Spinal cord (tissue), 10 donors: ENCODE results near the gene PTX3. TPM values are rescaled to one million over a fixed set of nuclear protein-coding genes. Genes with fewer than 3 reads are reported as not detected.

Source experiments
- DNase-seq, 6 donors: peaks; one replicate each; pipeline versions ENCODE4 v3.0.0 to v3.0.0-alpha.2; 2013 to 2015; ENCODE audit warnings: low spot score in 6 of 6, low read depth in 4 of 6
- H3K27ac ChIP-seq: one replicate; pipeline ENCODE4 v1.5.1; 2013; ENCODE audit warnings: low read depth, low read length, control low read depth
- H3K27me3 ChIP-seq: one replicate; pipeline ENCODE4 v1.6.1; 2013; ENCODE audit warnings: low read length; ENCODE audit not compliant: control insufficient read depth, insufficient read depth
- H3K36me3 ChIP-seq: one replicate; pipeline ENCODE4 v1.6.1; 2013; ENCODE audit warnings: low read length; ENCODE audit not compliant: control insufficient read depth, insufficient read depth
- H3K4me1 ChIP-seq: one replicate; pipeline ENCODE4 v1.6.1; 2013; ENCODE audit warnings: low read length; ENCODE audit not compliant: control insufficient read depth, insufficient read depth
- H3K4me3 ChIP-seq: one replicate; pipeline ENCODE4 v1.5.1; 2013; ENCODE audit warnings: low read depth, low read length, control low read depth
- H3K9me3 ChIP-seq: one replicate; pipeline ENCODE4 v1.6.1; 2013; ENCODE audit warnings: low read length; ENCODE audit not compliant: control insufficient read depth, insufficient read depth
- WGBS: methylation state at CpG from one replicate; pipeline ENCODE4 v1.1.5; 2013; ENCODE audit warnings: missing lambda C conversion rate; ENCODE audit not compliant: insufficient coverage; 5-methylcytosine and 5-hydroxymethylcytosine counted together
- long read RNA-seq, 4 donors: transcript quantifications; one replicate each; lab custom pipeline, GENCODE V29; 2026
- polyA plus RNA-seq, 2 donors: library from polyadenylated mRNA; unstranded; fragments of 120-200 nt; gene quantifications; one replicate each; pipeline ENCODE4 v1.2.1, GENCODE V29; 2013; ENCODE audit not compliant: insufficient read length in 2 of 2
- total RNA-seq, 2 donors: library from RNA; depleted of rRNA in 1 of 2; stranded (reverse); fragments of 120-200 nt in 1 of 2; fragments of >200 nt in 1 of 2; gene quantifications; one replicate each; pipeline versions ENCODE4 v1.2.3 to v1.2.4, GENCODE V29; 2013 to 2014
- donor health status: healthy.

The PTX3 gene
- total RNA-seq = 1 to 10 TPM; 5.4 to 5.6 TPM
- 10 to 100 TPM in 1 of 2 donors, 1 to 10 TPM in 1; 9.3 to 10.4 TPM for polyA plus RNA-seq
- long read RNA-seq, donor 1 = 0 reads
- long read RNA-seq, donor 2 = 0 reads
- long read RNA-seq, donor 3, partial matches to known transcripts = 0 of 1 reads
- long read RNA-seq, donor 3, other reads (novel, unspliced or antisense) = 0 of 1 reads
- long read RNA-seq, donor 4, transcript PTX3-201 (3 exons, 1,940 nt) = major isoform, 23 of 29 reads
- long read RNA-seq, donor 4, partial matches to known transcripts = 6 of 29 reads
- long read RNA-seq, donor 4, other reads (novel, unspliced or antisense) = 0 of 29 reads

- Histone ChIP-seq H3K27me3 (no peaks in the 10 kb centered on the region), H3K4me3 (peak within 1 kb of the TSS; percentile 76), H3K4me1 (peaks cover 5% of the 10 kb centered on the region), H3K27ac (peak within 1 kb of the TSS; percentile 78), H3K9me3 (no peaks in the 10 kb centered on the region), H3K36me3 (no peaks in the 10 kb centered on the region)
- 0% methylated on average over 10 of the region's 15 CpGs for WGBS
- peak in 5 of 6 donors; percentile 24 to 87 (median 71) for DNase-seq
These were observed at the start of gene PTX3 for GRCh38 chr3:157436583-157437291. TSS of gene PTX3 (plus strand) at chr3:157436850. CDS start at chr3:157436934, 84 bp downstream.

DNA sequence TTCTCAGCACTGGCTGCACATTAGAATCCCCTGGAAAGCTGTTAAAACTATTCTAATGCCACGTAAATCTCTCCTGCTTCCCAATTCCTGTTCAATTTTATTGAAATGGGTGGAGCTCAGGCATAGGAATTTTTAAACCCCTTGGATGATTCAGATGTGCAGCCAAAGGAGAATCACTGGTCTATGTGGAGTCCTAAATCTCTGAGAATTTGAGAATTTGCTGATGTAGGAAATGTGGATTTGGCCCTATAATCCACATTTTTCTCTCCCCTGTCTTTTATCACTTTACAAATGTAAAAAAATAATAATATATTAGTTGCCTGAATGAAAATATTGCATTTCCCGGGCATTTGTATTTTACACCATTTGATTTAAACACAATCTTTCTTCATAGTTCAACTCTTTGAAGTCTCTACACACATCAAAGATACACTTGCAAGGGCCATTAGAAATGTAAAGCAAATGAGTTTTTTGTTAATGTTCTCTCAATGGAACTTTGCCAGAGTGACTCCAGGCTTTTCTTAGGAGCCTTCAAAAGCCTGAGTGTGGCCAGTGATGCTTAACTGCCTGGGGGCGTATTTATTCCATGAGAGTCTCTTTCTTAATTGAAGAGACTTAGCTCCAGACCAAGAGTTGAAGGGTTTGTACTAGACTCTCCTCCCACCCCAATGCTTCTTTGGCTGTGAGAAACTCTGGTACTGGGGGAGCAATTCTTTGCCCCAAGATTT is 48.8 kb upstream of the PTX3 start:
- DNase-seq = peak in 2 of 6 donors; percentile 41 to 65

DNA sequence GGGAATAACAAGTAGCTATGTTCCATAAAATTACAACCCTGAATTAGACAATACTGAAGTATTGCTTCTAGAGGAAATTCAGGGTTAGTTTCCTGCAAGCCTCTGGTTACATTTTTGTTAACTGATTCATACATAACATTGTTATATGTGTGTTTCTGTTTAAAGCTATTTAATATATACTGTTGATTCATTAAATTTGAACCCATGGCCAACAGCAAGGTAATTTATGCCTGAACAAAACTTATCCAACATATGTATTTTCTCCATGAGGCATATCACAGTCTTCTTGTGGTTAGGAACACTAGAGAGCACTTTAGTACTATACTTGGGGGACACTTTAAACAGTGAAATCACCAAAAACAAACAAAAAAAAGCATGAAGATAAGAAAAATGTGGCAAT is 47.7 kb upstream of the PTX3 start:
- no peaks in the 10 kb centered on the region for H3K27me3 ChIP-seq
- no peak overlapping the region for H3K4me3 ChIP-seq
- no peak for DNase-seq
- H3K36me3 ChIP-seq = no peaks in the 10 kb centered on the region
- H3K4me1 ChIP-seq = no peaks in the 10 kb centered on the region
- H3K27ac ChIP-seq = no peak overlapping the region
- no peaks in the 10 kb centered on the region for H3K9me3 ChIP-seq

More for the DNA sequence above, 48.8 kb upstream of the PTX3 start:
- no peaks in the 10 kb centered on the region for H3K9me3 ChIP-seq
- H3K27ac ChIP-seq = no peak overlapping the region
- no peaks in the 10 kb centered on the region for H3K36me3 ChIP-seq
- no peaks in the 10 kb centered on the region for H3K4me1 ChIP-seq
- no peaks in the 10 kb centered on the region for H3K27me3 ChIP-seq
- no peak overlapping the region for H3K4me3 ChIP-seq
- WGBS = no CpG with 5 or more reads among the region's 3 CpGs

DNA sequence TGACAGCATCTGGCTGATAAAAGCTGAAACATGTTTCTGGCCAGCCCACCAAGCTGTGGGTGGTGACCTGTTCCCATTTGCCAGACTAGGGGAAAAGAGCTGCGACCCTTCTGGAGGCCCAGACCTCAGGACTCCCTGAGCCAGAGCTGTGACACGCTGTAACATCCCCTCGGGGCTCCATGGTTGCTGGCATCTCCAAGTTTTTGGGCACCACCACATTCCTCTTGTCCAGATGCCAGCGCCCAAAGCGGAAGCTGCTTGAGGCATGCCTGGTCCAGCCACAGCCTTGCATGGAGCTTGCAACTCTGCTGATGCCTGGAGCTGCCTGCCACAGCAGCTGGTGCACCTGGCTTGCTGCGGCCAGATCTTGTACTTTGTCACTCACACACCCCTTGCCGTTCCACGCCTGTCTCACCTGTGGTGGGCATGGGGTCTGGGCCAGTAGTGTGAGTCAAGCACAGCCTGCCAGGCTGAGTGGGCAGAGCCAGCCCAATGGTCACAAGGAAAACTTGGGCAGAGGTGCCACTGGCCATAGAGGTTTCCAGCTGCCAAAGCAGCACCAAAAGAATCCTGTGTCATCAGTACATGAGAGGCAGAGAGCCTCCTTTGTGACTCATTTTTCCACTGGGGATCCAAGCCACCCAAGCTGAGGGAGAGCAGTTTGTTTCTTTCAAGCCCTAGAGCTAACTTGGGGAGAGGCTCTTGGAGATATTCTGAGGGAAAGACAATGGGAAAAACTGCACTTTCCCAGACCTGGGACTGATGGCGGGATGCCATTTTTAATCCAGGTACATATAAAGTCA is 45.7 kb upstream of the PTX3 start:
- Histone ChIP-seq H3K36me3 (no peaks in the 10 kb centered on the region), H3K9me3 (no peaks in the 10 kb centered on the region), H3K27me3 (no peaks in the 10 kb centered on the region), H3K4me1 (no peaks in the 10 kb centered on the region), H3K27ac (no peak overlapping the region), H3K4me3 (no peak overlapping the region)
- WGBS = 96% methylated on average over 8 of the region's 9 CpGs
- DNase-seq = no peak

GRCh38 chr3:157392104-157392503 is 44.5 kb upstream of the PTX3 start:
- no peaks in the 10 kb centered on the region for H3K9me3 ChIP-seq
- H3K27me3 ChIP-seq = no peaks in the 10 kb centered on the region
- no peaks in the 10 kb centered on the region for H3K4me1 ChIP-seq
- WGBS = 100% methylated on average over 2 of the region's 4 CpGs
- H3K36me3 ChIP-seq = no peaks in the 10 kb centered on the region
- DNase-seq = no peak
- no peak overlapping the region for H3K27ac ChIP-seq
- no peak overlapping the region for H3K4me3 ChIP-seq

DNA sequence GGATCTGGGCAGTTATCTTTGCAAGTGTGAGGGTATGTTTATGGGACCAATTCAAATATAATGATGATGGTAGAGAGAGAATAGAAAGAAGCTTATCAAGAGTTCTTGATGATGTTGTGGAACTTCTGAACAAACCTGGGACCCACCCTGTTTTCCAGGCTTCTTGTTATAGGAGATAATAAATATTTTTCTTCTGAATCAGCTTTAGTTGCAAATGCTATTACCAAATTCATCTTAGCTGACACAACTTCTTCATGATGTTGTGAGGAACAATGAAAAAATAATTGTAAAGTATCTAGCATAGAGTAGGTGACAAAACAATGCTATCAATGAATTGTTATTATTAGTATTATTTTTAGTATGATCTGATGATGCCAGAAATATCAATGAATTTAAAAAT is 43.5 kb upstream of the PTX3 start:
- Histone ChIP-seq H3K9me3 (no peaks in the 10 kb centered on the region), H3K4me1 (no peaks in the 10 kb centered on the region), H3K27ac (no peak overlapping the region), H3K36me3 (no peaks in the 10 kb centered on the region), H3K4me3 (no peak overlapping the region), H3K27me3 (no peaks in the 10 kb centered on the region)
- DNase-seq = no peak

GRCh38 chr3:157394411-157394810 is 42.2 kb upstream of the PTX3 start:
- Histone ChIP-seq H3K27me3 (no peaks in the 10 kb centered on the region), H3K27ac (no peak overlapping the region), H3K4me3 (no peak overlapping the region), H3K36me3 (no peaks in the 10 kb centered on the region), H3K4me1 (no peaks in the 10 kb centered on the region), H3K9me3 (no peaks in the 10 kb centered on the region)
- 56% methylated on average over 1 of the region's 1 CpG for WGBS
- DNase-seq = no peak

DNA sequence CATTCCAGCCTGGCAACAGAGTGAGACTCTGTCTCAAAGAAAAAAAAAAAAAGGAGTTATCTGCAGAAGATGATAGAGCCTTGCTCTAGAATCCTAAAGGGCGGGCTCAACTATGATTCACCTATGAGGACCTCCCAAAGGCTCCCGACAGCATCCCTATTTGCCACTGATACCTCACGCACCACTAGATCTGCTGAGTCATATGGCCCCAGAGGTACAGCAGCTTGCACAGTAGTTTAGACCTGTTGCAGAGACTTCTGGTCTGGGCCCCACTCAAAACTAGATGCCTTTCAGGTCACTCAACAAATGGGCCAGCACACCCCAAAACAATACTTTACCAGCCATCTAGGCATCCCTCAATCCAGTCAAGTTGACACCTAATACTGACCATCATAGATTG is 38.1 kb upstream of the PTX3 start:
- Histone ChIP-seq H3K27me3 (no peaks in the 10 kb centered on the region), H3K4me1 (no peaks in the 10 kb centered on the region), H3K27ac (no peak overlapping the region), H3K9me3 (no peaks in the 10 kb centered on the region), H3K36me3 (no peaks in the 10 kb centered on the region), H3K4me3 (no peak overlapping the region)
- DNase-seq = no peak
- 100% methylated on average over 3 of the region's 3 CpGs for WGBS

DNA sequence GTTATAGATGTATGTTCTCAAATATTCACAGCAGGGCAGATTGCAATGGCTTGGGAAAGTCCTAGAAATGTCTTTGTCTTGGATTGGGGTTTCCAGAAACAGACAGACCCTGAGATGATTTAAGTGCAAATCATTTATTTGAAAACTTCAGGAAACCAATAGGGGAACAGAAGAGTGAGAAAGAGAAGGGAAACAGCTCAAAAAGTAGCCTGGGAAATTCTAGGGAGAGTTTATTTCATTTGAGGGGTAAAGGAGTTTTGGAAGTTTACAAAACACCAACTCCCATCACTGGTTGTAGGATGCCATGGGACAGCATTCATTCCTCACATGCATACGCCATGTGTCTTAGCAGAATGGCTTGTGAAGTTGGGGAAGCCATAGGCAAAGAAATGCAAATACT is 32.3 kb upstream of the PTX3 start:
- no peak for DNase-seq
- Histone ChIP-seq H3K4me3 (no peak overlapping the region), H3K4me1 (no peaks in the 10 kb centered on the region), H3K27ac (no peak overlapping the region), H3K27me3 (no peaks in the 10 kb centered on the region), H3K9me3 (no peaks in the 10 kb centered on the region), H3K36me3 (no peaks in the 10 kb centered on the region)
- no CpG with 5 or more reads among the region's 1 CpG for WGBS
